GM19043 (cell line): Measurements from ENCODE around the gene OLFML1.

ENCODE experiments used
- ATAC-seq: cut with Tn5 transposase; IDR thresholded peaks from one replicate; pipeline ENCODE4 v1.9.1; 2021; ENCODE audit warnings: low read depth; ENCODE audit not compliant: unreplicated experiment

OLFML1 gene

GRCh38 chr11:7530013-7530640 is 44.8 kb downstream of the OLFML1 start:
- no peak for ATAC-seq

- ATAC-seq: no peak
Observed at GRCh38 chr11:7531011-7531410, 45.7 kb downstream of the OLFML1 start.

DNA sequence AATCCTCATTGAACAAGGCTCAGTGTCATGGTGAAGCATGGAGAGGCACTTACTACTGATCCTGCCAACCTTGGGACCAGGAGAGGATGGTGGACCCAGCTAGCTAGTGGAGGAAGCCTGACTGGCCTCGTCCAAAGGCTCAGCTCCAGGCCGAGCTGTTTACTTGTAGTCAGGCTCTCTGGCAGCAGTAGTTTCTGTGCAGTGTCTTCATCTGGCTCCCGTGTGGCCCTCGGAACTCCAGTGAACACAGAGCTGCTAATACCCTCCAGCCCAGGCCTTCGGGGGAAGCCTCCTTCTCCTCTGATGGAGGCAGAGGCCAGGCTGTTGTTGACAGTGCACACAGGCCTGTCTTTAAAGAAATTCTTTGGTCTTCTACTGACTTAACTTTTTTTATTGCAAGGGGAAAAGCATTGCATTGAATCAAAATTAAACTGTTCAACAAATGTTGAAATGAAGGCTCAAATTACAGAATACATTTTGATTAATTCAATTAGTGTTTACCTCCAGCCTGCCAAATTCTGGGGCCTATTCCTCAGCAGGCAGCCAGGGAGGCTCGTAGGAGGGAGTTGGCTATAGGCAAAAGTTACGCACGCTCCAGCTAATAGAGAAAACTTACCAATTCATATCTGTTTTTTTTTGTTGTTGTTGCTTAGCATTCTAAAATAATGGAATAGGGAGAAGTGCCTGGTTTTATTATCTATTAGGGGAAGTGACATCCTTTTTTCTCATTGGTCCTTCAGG is 47.3 kb downstream of the OLFML1 start:
- ATAC-seq: no peak

GRCh38 chr11:7533199-7534041 is 48.1 kb downstream of the OLFML1 start:
- ATAC-seq: peak; percentile 24

GRCh38 chr11:7534042-7534378 is 48.7 kb downstream of the OLFML1 start:
- peak; percentile 44 for ATAC-seq

DNA sequence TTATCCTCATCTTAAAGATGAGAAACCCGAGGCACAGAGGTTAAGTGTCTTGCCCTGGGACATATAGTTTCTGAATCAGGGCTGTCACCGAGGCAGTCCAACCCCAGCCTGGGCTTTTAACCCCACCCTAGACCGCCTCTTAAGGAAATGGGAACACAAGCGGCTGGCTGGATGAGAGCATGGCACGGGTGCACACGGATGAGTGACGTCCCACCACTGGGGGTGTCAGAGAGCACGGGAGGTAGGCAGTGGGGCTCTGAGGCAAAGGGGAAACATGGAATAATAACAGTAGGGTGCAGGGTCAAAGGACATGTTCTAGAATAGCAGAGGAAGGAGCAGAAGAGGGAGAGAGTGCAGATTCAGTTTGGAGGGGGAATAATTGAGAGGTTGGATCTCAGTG is 50.8 kb downstream of the OLFML1 start:
- ATAC-seq: no peak

GRCh38 chr11:7537265-7537664 is 52.0 kb downstream of the OLFML1 start:
- ATAC-seq: no peak

- ATAC-seq: no peak
Observed at GRCh38 chr11:7538031-7538430, 52.7 kb downstream of the OLFML1 start.

DNA sequence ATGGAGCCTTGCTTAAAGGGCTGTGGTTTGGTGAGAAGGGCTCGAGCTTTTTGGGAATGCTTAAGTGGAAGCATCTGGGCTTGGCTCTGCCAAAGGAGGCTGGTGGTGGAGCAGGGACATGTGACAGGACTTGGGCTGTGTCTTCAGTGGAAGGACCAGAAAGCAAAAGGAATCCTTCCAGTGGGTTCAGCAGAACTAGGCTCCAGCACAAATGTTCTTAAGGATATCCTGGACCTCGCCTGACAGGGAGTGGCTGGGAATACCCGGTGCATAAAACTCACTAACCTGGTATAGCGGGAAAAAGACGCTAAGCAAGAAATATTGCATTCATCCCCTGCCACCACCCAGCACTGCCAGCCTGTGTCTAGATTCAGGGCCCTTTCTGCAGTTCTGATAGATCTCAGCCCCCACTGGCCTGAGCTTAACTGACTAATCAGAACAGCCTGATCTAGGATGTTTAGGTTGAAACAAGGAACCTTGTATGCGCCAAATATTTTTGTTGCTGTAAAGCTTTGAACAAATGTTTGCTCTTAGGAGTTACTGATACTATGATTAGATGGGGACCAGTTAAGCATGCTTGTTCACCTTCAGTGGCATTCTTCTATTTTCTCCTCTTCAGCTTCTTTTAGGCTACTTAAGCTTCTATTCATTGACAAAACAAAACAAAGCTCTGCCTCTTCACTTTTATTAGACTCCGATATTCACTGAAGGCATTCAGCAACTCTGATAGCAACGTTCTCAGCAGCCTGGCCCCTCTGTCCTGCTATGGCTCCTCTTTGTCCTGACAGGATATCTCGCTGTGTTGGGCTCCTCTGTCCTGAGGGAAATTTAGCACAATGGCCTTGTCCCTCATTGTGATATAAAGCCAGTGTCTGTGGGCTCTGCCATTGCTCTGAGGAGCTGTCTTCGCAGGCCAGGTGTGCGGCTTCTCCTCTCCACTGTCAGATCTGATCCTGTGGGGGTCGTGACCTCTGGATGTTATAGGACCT is 53.5 kb downstream of the OLFML1 start:
- no peak for ATAC-seq

DNA sequence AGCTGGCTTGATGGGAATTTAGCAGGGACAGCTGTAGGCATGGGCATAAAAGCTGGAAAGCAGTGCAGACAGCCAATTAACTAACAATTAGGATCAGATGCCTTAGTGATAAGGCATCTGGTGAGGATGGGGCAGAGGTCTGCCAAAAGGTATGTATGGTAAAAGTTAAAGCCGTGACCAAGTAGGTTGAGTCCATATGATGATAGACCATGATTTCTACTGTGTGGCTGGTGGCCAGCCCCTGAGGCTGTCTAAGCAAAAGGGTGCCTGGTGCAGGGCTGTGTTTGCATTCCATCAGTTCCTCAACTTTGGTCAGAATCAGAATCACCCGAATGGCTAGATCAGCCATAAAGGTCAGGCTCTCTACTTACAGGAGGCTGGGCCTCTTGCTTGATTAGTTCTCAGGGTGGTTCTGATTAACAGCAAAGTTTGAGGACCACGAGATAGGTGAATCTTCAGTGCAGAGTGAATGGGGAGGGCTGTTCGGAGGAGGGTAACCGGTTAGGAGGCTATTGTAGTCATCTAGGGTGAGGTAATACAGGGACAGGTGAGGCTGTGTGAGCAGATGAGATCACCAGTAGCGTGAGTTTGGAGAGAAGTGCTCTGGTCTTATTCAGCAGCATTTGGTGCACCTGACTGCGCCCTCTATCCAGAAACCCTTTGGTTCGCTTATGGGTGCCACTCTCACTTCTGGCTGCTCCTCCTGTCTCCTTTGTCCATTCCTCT is 55.7 kb downstream of the OLFML1 start:
- ATAC-seq: no peak

DNA sequence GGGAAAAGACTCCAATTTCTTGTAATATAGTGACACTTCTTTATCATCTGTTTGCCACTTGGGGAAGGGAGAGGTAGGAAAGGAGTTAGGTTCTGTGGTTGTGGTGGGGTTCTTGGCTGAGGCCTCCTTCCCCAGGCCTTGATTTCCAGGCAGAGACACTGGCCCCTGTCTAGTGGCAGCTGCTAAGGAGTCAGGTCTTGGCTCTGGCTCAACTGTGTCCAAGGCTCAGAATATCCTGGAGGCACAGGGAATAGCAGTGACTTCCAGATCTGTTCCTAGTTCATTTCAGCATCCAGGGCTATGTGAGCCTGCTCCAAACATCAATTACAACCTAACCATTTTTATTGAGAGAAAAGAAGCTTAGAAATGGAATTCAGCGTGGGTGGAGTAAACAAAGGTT is 58.0 kb downstream of the OLFML1 start:
- ATAC-seq: no peak

- no peak for ATAC-seq
Observed at GRCh38 chr11:7544021-7544420, 58.7 kb downstream of the OLFML1 start.

DNA sequence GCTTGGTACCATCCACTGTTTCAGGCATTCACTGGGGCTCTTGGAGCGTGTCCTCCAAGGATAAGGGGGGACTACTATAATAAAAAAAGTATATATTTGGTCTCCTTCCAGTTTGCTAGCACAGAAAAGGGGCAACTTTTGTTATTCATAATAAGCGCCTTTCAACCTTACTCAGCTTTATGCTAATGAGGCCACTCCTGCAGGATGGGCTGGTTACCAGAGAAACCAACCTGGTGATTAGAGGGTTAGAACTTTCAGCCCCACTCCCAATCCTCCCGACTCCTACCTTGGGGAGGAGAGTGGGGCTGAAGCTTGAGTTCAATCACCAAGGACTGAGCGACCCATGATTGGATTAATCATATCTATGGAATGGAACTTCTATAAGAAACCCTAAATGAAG is 60.3 kb downstream of the OLFML1 start:
- ATAC-seq: no peak

GRCh38 chr11:7546324-7546791 is 61.1 kb downstream of the OLFML1 start:
- no peak for ATAC-seq

GRCh38 chr11:7547687-7548086 is 62.4 kb downstream of the OLFML1 start:
- ATAC-seq: no peak

- ATAC-seq: peak; percentile 94
Observed at GRCh38 chr11:7548659-7549274, 63.5 kb downstream of the OLFML1 start.

DNA sequence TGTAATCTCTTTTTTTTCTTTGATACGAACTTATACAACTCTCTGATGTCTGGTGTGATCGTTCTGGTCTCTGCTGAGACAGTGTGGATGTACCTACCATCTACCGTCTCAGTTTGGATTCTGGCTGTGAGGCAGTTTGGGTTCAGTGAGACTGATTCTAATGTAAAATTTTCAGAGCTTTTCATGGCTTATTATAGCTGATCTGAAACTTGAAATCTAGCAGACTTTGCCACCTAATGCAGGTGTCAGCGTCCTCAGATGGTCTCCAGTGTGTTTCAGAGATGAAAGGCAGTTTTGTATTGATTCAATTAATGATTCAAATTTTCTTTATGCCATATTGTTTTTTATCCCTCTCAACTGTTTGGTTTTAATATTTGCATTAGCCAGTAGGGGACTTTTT is 64.4 kb downstream of the OLFML1 start:
- no peak for ATAC-seq

- no peak for ATAC-seq
Observed at GRCh38 chr11:7551571-7551970, 66.3 kb downstream of the OLFML1 start.

DNA sequence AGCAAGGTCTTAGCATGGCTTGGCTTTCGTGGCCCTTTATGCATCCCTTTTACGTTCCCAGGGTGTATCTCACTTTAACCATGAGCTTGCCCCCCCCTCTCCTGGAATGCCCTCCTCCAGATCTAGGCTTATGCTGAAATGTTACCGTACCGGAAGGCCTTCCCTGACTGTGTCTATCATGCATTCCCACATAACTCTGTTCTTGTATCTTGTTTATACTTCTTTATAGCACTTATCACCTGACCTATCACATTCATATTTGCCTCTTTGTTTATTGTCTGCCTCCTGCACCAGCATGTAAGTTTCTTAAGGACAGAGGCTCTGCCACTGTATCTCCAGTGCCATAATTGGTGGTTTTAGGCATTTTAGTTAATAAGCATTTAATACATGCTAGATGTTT is 67.4 kb downstream of the OLFML1 start:
- ATAC-seq: no peak
